ENCODE results near the gene CLHC1.
"Not testable (repeated sequence)": the region's sequence is repeated elsewhere in the genome, so short reads cannot be mapped to it uniquely, and the experiment has no call there.

- TF ChIP-seq POLR2A, CTCF (IDR thresholded peaks at IDR 0.05): not testable (repeated sequence)
These were observed 45.3 kb downstream of the CLHC1 start for GRCh38 chr2:55186837-55187236.
